Osteocyte (in vitro differentiated cells): Measurements from ENCODE around the gene ESYT3. TPM values are rescaled to one million over a fixed set of nuclear protein-coding genes. Genes with fewer than 3 reads are reported as not detected.
A peak's percentile ranks its signal among the peaks of the same experiment; 100 is the strongest.

ENCODE experiments used
- DNase-seq: peaks from one replicate; pipeline ENCODE4 v3.0.0; 2021; ENCODE audit warnings: mixed read lengths; ENCODE audit not compliant: unreplicated experiment; ENCODE audit errors: extremely low spot score
- H3K27ac Mint-ChIP-seq: one replicate; pipeline ENCODE4 v1.8.0; 2021; ENCODE audit warnings: mild to moderate bottlenecking, mixed read lengths; ENCODE audit not compliant: unreplicated experiment
- H3K27me3 Mint-ChIP-seq: one replicate; pipeline ENCODE4 v1.8.0; 2021; ENCODE audit warnings: mixed read lengths; ENCODE audit not compliant: unreplicated experiment
- H3K36me3 Mint-ChIP-seq: one replicate; pipeline ENCODE4 v1.8.0; 2021; ENCODE audit warnings: mixed read lengths; ENCODE audit not compliant: unreplicated experiment
- H3K4me1 Mint-ChIP-seq: one replicate; pipeline ENCODE4 v1.8.0; 2021; ENCODE audit warnings: mixed read lengths; ENCODE audit not compliant: unreplicated experiment
- H3K4me3 Mint-ChIP-seq: one replicate; pipeline ENCODE4 v1.8.0; 2021; ENCODE audit warnings: mild to moderate bottlenecking, moderate library complexity, mixed read lengths; ENCODE audit not compliant: unreplicated experiment
- H3K9me3 Mint-ChIP-seq: one replicate; pipeline ENCODE4 v1.8.0; 2021; ENCODE audit warnings: mixed read lengths; ENCODE audit not compliant: unreplicated experiment
- CTCF ChIP-seq: fragments of 200-600 bp; sonication (generic); IDR thresholded peaks from 2 replicates; pipeline ENCODE4 v1.5.0; 2021; ENCODE audit warnings: antibody characterized with exemption, mild to moderate bottlenecking, moderate library complexity
- total RNA-seq: library from RNA; stranded (reverse); gene quantifications from 2 replicates; pipeline ENCODE4 v1.2.1, GENCODE V29; 2021

ESYT3 gene
- total RNA-seq, 1 donor from 2014 or later, result 0.21 TPM

DNA sequence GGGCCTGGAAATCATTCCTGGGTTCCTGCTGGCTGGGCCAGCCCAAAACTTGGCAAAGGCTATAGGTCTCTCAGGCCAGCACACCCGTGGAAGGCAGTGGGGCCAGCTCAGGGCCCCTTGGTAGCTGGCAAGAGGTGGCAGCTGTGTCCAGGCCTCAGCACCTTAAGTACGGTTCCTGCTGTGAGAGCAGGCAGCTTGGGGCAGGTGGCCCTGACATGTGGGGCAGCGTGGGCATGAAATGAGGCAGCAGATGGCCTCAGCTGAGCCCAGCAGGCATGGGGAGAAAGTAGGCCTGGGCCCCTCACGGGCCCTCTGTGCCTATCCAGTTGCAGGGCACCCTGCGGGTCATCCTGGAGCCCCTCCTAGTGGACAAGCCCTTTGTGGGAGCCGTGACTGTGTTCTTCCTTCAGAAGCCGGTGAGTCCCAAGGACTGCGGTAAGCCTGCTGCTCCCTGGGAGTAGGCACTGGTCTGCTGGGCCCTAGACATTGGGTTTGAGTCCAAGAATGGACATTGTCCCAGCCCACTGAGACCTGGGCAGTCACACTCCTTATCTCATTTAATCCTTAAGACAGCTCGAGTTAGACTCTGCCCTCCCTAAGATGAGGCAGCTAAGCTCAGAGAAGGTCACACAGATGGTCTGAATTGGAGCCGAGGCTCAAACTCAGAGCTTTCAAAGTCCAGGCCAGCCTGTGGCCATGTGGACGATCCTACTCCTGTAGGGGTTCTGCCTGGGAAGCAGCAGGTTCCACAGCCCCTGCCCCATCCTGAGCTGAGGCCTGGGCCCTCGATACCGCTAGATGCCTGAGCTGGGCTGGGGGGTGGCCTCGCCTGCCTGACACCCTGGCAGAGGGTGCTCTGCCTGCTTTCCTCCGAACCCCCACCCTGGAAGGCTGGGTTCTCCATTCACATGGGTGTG is 25.5 kb downstream of the ESYT3 start:
- Mint-ChIP-seq H3K27ac (no peak overlapping the region), H3K4me3 (no peak overlapping the region), H3K9me3 (no peaks in the 10 kb centered on the region), H3K4me1 (no peaks in the 10 kb centered on the region), H3K27me3 (peaks cover 8% of the 10 kb centered on the region), H3K36me3 (no peaks in the 10 kb centered on the region)
- peak; percentile 77 for DNase-seq
- no peak for TF ChIP-seq CTCF

DNA sequence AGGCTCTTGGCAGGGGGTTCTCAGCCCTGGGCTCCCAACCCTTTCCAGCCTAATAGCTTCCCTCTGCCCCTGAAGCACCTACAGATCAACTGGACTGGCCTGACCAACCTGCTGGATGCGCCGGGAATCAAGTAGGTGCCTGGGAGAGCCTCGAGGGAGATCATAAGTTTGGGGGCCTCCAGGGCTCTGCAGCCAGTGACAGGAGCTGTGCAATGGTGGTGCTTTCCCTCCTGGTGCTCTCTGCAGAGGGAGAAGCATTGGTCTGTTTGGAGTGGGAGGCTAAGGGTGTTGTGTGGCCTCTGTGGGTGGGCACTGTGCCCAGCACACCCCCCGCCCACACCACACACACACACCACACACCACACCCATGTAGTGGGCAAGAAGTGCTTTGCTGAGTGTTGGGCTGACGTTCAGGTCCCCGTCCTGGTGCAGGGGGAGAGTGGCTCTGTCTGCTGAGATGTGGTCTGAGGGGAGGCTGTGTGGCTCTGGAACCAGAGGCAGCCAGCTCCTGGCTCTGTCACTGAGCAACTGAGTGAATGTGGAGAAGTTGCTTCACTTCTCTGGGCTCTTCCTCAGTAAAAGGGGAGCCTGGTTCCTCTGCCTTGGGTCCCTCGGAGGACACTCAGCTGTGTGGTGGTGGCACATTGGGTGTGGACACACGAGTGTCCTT is 26.3 kb downstream of the ESYT3 start:
- TF ChIP-seq CTCF, result no peak
- peaks cover 5% of the 10 kb centered on the region for H3K27me3 Mint-ChIP-seq
- DNase-seq, result peak; percentile 65
- H3K36me3 Mint-ChIP-seq, result no peaks in the 10 kb centered on the region
- H3K27ac Mint-ChIP-seq, result no peak overlapping the region
- no peak overlapping the region for H3K4me3 Mint-ChIP-seq
- no peaks in the 10 kb centered on the region for H3K4me1 Mint-ChIP-seq
- H3K9me3 Mint-ChIP-seq, result no peaks in the 10 kb centered on the region

GRCh38 chr3:138461246-138461645 is 26.8 kb downstream of the ESYT3 start:
- Mint-ChIP-seq H3K27me3 (peaks cover 2% of the 10 kb centered on the region), H3K4me3 (no peak overlapping the region), H3K27ac (no peak overlapping the region), H3K9me3 (no peaks in the 10 kb centered on the region), H3K4me1 (no peaks in the 10 kb centered on the region), H3K36me3 (no peaks in the 10 kb centered on the region)
- peak; percentile 80 for DNase-seq
- TF ChIP-seq CTCF, result no peak

DNA sequence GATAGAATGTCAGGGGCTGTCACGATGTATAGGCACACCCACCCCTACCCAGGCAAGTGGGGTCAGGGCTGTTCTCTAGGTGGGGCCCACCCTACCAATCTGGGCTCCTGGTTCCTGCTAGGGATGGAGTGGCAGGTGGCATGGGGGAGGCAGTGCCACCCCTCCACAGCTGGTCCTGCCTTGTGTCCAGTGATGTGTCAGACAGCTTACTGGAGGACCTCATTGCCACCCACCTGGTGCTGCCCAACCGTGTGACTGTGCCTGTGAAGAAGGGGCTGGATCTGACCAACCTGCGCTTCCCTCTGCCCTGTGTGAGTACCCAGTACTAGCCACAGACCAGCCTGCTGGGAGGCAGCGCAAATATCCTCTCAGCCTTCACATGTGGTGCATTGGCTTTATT is 27.5 kb downstream of the ESYT3 start:
- Mint-ChIP-seq H3K4me1 (no peaks in the 10 kb centered on the region), H3K9me3 (no peaks in the 10 kb centered on the region), H3K36me3 (no peaks in the 10 kb centered on the region), H3K27me3 (peaks cover 2% of the 10 kb centered on the region), H3K27ac (no peak overlapping the region), H3K4me3 (no peak overlapping the region)
- no peak for TF ChIP-seq CTCF
- DNase-seq, result no peak
